K562 (cell line): Measurements from ENCODE around the gene C17orf114.

Experiments used
- FOXJ3 ChIP-seq: sonication (generic); formaldehyde crosslinking; IDR thresholded peaks from 2 replicates; pipeline ENCODE4 v1.4.0; 2020; ENCODE audit warnings: mild to moderate bottlenecking, missing genetic modification reagents
- FOXK1 ChIP-seq: sonication (generic); formaldehyde crosslinking; IDR thresholded peaks from 2 replicates; pipeline ENCODE4 v1.8.0; 2022; ENCODE audit warnings: missing genetic modification reagents, mild to moderate bottlenecking, borderline replicate concordance
- GABPA ChIP-seq: fragments of 200-800 bp; sonication (Bioruptor generic); conservative IDR thresholded peaks from 2 replicates; pipeline ENCODE4 v1.6.1; 2016; ENCODE audit warnings: low read depth, missing genetic modification characterization, missing compliant biosample characterization
- GATA2 ChIP-seq: sonication (generic); formaldehyde crosslinking; IDR thresholded peaks from 2 replicates; pipeline ENCODE4 v1.4.0; 2020; ENCODE audit warnings: mild to moderate bottlenecking, missing genetic modification reagents
- MEIS2 ChIP-seq: fragments of 450-650 bp; IDR thresholded peaks from 2 replicates; pipeline ENCODE4 v1.6.1; 2014; ENCODE audit warnings: mild to moderate bottlenecking; ENCODE audit not compliant: partially characterized antibody
- SAFB2 ChIP-seq: fragments of 200-400 bp; formaldehyde crosslinking; IDR thresholded peaks from 2 replicates; pipeline ENCODE4 v1.6.1; 2018; ENCODE audit warnings: borderline replicate concordance, low read length, low read depth, moderate library complexity; ENCODE audit not compliant: severe bottlenecking
- ZNF224 ChIP-seq: sonication (generic); formaldehyde crosslinking; IDR thresholded peaks from 2 replicates; pipeline ENCODE4 v1.8.0; 2022; ENCODE audit warnings: mild to moderate bottlenecking, missing genetic modification reagents
- TF ChIP-seq, protein P1 (sequence below): fragments of 450-650 bp; formaldehyde crosslinking; IDR thresholded peaks from 2 replicates; pipeline ENCODE4 v1.4.0; 2020; ENCODE audit warnings: mild to moderate bottlenecking, mixed read lengths
- TF ChIP-seq, protein P2 (sequence below): fragments of 150-350 bp; conservative IDR thresholded peaks from 2 replicates; pipeline ENCODE4 v1.6.1; 2014; ENCODE audit warnings: low read length
- TF ChIP-seq, protein P3 (sequence below): fragments of 450-650 bp; IDR thresholded peaks from 2 replicates; pipeline ENCODE4 v1.6.1; 2016; ENCODE audit warnings: mild to moderate bottlenecking, moderate library complexity

C17orf114 gene

DNA sequence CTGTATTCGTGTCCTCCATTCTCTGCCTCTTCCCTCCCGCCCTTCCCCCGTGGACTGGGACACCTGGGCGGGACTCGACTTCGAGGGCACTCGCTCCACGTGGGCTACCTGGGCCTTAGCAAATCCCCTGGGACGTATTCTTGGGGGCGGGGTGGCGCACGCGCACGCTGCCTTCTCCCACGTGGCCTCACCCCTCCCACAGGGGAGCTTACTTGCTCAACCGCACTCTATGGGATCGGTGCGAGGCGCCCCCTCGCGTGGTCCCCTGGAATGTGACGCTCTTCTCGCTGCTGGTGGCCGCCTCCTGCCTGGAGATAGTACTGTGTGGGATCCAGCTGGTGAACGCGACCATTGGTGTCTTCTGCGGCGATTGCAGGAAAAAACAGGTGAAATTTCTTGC is 19.5 kb downstream of the C17orf114 start (continued):
- TF ChIP-seq, protein P1, sequence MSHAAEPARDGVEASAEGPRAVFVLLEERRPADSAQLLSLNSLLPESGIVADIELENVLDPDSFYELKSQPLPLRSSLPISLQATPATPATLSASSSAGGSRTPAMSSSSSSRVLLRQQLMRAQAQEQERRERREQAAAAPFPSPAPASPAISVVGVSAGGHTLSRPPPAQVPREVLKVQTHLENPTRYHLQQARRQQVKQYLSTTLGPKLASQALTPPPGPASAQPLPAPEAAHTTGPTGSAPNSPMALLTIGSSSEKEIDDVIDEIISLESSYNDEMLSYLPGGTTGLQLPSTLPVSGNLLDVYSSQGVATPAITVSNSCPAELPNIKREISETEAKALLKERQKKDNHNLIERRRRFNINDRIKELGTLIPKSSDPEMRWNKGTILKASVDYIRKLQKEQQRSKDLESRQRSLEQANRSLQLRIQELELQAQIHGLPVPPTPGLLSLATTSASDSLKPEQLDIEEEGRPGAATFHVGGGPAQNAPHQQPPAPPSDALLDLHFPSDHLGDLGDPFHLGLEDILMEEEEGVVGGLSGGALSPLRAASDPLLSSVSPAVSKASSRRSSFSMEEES (CRISPR knock-in tag): no peak
- TF ChIP-seq GABPA (no peak), GATA2 (CRISPR knock-in tag) (no peak), FOXJ3 (CRISPR knock-in tag) (no peak), SAFB2 (no peak), ZNF224 (CRISPR knock-in tag) (no peak), MEIS2 (no peak), FOXK1 (CRISPR knock-in tag) (no peak)
- TF ChIP-seq, protein P2, sequence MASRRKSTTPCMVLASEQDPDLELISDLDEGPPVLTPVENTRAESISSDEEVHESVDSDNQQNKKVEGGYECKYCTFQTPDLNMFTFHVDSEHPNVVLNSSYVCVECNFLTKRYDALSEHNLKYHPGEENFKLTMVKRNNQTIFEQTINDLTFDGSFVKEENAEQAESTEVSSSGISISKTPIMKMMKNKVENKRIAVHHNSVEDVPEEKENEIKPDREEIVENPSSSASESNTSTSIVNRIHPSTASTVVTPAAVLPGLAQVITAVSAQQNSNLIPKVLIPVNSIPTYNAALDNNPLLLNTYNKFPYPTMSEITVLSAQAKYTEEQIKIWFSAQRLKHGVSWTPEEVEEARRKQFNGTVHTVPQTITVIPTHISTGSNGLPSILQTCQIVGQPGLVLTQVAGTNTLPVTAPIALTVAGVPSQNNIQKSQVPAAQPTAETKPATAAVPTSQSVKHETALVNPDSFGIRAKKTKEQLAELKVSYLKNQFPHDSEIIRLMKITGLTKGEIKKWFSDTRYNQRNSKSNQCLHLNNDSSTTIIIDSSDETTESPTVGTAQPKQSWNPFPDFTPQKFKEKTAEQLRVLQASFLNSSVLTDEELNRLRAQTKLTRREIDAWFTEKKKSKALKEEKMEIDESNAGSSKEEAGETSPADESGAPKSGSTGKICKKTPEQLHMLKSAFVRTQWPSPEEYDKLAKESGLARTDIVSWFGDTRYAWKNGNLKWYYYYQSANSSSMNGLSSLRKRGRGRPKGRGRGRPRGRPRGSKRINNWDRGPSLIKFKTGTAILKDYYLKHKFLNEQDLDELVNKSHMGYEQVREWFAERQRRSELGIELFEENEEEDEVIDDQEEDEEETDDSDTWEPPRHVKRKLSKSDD: no peak
- TF ChIP-seq, protein P3, sequence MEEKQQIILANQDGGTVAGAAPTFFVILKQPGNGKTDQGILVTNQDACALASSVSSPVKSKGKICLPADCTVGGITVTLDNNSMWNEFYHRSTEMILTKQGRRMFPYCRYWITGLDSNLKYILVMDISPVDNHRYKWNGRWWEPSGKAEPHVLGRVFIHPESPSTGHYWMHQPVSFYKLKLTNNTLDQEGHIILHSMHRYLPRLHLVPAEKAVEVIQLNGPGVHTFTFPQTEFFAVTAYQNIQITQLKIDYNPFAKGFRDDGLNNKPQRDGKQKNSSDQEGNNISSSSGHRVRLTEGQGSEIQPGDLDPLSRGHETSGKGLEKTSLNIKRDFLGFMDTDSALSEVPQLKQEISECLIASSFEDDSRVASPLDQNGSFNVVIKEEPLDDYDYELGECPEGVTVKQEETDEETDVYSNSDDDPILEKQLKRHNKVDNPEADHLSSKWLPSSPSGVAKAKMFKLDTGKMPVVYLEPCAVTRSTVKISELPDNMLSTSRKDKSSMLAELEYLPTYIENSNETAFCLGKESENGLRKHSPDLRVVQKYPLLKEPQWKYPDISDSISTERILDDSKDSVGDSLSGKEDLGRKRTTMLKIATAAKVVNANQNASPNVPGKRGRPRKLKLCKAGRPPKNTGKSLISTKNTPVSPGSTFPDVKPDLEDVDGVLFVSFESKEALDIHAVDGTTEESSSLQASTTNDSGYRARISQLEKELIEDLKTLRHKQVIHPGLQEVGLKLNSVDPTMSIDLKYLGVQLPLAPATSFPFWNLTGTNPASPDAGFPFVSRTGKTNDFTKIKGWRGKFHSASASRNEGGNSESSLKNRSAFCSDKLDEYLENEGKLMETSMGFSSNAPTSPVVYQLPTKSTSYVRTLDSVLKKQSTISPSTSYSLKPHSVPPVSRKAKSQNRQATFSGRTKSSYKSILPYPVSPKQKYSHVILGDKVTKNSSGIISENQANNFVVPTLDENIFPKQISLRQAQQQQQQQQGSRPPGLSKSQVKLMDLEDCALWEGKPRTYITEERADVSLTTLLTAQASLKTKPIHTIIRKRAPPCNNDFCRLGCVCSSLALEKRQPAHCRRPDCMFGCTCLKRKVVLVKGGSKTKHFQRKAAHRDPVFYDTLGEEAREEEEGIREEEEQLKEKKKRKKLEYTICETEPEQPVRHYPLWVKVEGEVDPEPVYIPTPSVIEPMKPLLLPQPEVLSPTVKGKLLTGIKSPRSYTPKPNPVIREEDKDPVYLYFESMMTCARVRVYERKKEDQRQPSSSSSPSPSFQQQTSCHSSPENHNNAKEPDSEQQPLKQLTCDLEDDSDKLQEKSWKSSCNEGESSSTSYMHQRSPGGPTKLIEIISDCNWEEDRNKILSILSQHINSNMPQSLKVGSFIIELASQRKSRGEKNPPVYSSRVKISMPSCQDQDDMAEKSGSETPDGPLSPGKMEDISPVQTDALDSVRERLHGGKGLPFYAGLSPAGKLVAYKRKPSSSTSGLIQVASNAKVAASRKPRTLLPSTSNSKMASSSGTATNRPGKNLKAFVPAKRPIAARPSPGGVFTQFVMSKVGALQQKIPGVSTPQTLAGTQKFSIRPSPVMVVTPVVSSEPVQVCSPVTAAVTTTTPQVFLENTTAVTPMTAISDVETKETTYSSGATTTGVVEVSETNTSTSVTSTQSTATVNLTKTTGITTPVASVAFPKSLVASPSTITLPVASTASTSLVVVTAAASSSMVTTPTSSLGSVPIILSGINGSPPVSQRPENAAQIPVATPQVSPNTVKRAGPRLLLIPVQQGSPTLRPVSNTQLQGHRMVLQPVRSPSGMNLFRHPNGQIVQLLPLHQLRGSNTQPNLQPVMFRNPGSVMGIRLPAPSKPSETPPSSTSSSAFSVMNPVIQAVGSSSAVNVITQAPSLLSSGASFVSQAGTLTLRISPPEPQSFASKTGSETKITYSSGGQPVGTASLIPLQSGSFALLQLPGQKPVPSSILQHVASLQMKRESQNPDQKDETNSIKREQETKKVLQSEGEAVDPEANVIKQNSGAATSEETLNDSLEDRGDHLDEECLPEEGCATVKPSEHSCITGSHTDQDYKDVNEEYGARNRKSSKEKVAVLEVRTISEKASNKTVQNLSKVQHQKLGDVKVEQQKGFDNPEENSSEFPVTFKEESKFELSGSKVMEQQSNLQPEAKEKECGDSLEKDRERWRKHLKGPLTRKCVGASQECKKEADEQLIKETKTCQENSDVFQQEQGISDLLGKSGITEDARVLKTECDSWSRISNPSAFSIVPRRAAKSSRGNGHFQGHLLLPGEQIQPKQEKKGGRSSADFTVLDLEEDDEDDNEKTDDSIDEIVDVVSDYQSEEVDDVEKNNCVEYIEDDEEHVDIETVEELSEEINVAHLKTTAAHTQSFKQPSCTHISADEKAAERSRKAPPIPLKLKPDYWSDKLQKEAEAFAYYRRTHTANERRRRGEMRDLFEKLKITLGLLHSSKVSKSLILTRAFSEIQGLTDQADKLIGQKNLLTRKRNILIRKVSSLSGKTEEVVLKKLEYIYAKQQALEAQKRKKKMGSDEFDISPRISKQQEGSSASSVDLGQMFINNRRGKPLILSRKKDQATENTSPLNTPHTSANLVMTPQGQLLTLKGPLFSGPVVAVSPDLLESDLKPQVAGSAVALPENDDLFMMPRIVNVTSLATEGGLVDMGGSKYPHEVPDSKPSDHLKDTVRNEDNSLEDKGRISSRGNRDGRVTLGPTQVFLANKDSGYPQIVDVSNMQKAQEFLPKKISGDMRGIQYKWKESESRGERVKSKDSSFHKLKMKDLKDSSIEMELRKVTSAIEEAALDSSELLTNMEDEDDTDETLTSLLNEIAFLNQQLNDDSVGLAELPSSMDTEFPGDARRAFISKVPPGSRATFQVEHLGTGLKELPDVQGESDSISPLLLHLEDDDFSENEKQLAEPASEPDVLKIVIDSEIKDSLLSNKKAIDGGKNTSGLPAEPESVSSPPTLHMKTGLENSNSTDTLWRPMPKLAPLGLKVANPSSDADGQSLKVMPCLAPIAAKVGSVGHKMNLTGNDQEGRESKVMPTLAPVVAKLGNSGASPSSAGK: peak; percentile 92
